Testis (tissue), 3 donors: Measurements from ENCODE around the gene ADAMTS8. TPM values are rescaled to one million over a fixed set of nuclear protein-coding genes. Genes with fewer than 3 reads are reported as not detected.

Experiments used
- DNase-seq: peaks from one replicate; pipeline ENCODE4 v3.0.0-alpha.2; 2019
- H3K27ac ChIP-seq, 2 donors: fragments of 200-600 bp; sonication (generic); one replicate each; pipeline ENCODE4 v1.5.1; 2019
- H3K27me3 ChIP-seq: fragments of 200-600 bp; sonication (generic); one replicate; pipeline ENCODE4 v1.5.1; 2019
- H3K36me3 ChIP-seq: fragments of 200-600 bp; sonication (generic); one replicate; pipeline ENCODE4 v1.5.1; 2017; ENCODE audit warnings: low read depth; ENCODE audit errors: missing control alignments
- H3K4me1 ChIP-seq: fragments of 200-600 bp; sonication (generic); one replicate; pipeline ENCODE4 v1.5.1; 2019
- H3K4me3 ChIP-seq, 2 donors: fragments of 200-600 bp; sonication (generic); one replicate each; pipeline ENCODE4 v1.5.1; 2017 to 2019
- H3K9me3 ChIP-seq: fragments of 200-600 bp; sonication (generic); one replicate; pipeline ENCODE4 v1.5.1; 2017
- CTCF ChIP-seq, 3 experiments: fragments of 450-650 bp in 2 of 3; fragments of 200-600 bp in 1 of 3; sonication (generic) in 1 of 3; IDR thresholded peaks; one replicate each; pipeline ENCODE4 v1.5.1; 2016 to 2019; ENCODE audit warnings: antibody characterized with exemption in 3 of 3, mild to moderate bottlenecking in 2 of 3, moderate library complexity in 1 of 3
- POLR2A ChIP-seq: fragments of 450-650 bp; IDR thresholded peaks from one replicate; pipeline ENCODE4 v1.6.1; 2017; ENCODE audit warnings: antibody characterized with exemption, mild to moderate bottlenecking, moderate library complexity
- WGBS, 2 donors: methylation state at CpG; one replicate each; pipeline ENCODE4 v1.1.5; 2018; 5-methylcytosine and 5-hydroxymethylcytosine counted together
- intact Hi-C: fragments of 100-400 bp; cut with DNase I; formaldehyde crosslinking; loops from one replicate; pipeline ENCODE4 v1.15.1; 2023; ENCODE audit warnings: low total_unique reads
- polyA plus RNA-seq: library from polyadenylated mRNA; stranded (reverse); fragments of 350-450 nt; fragmentation: Illumina TruSeq; extraction: RNeasy Lipid Tissue Mini Kit (QIAGEN cat#74804); gene quantifications from one replicate; pipeline ENCODE4 v1.2.3, GENCODE V29; 2014; ENCODE audit warnings: low read depth, low replicate concordance; ENCODE audit not compliant: insufficient read depth
- total RNA-seq, 2 donors: library from RNA; depleted of rRNA; stranded (reverse); fragments of >200 nt; gene quantifications; one replicate each; pipeline ENCODE4 v1.2.3, GENCODE V29; 2016

ADAMTS8 gene
- total and polyA plus RNA-seq, 3 donors from 2014 or later = 0.39 to 1.2 (median 0.56) TPM

- intact Hi-C loops = no loop called here
- no peak overlapping the region for H3K27ac ChIP-seq
- TF ChIP-seq CTCF (IDR thresholded peaks at IDR 0.05) = no peak
- TF ChIP-seq POLR2A = no peak
- H3K4me3 ChIP-seq = no peak overlapping the region
- H3K36me3 ChIP-seq = no peaks in the 10 kb centered on the region
- DNase-seq = no peak
- WGBS, 2 donors = 75 to 82% methylated on average over 11 of the region's 11 CpGs
- H3K4me1 ChIP-seq = no peaks in the 10 kb centered on the region
- no peaks in the 10 kb centered on the region for H3K9me3 ChIP-seq
- no peaks in the 10 kb centered on the region for H3K27me3 ChIP-seq
Measured at GRCh38 chr11:130388607-130389205, 39.7 kb downstream of the ADAMTS8 start.

GRCh38 chr11:130386056-130386455 is 42.4 kb downstream of the ADAMTS8 start:
- no peak for DNase-seq
- H3K27ac ChIP-seq = no peak overlapping the region
- H3K4me1 ChIP-seq = no peaks in the 10 kb centered on the region
- H3K4me3 ChIP-seq = no peak overlapping the region
- intact Hi-C loops = no loop called here
- TF ChIP-seq POLR2A = no peak
- no peak for TF ChIP-seq CTCF (IDR thresholded peaks at IDR 0.05)
- 97 to 98% methylated on average over 3 of the region's 3 CpGs for WGBS, 2 donors
- no peaks in the 10 kb centered on the region for H3K36me3 ChIP-seq
- H3K27me3 ChIP-seq = no peaks in the 10 kb centered on the region
- H3K9me3 ChIP-seq = no peaks in the 10 kb centered on the region

- no peak for DNase-seq
- 65 to 70% methylated on average over 10 of the region's 10 CpGs for WGBS, 2 donors
- Histone ChIP-seq H3K27ac (no peak overlapping the region), H3K27me3 (no peaks in the 10 kb centered on the region), H3K36me3 (no peaks in the 10 kb centered on the region), H3K4me3 (no peak overlapping the region), H3K9me3 (no peaks in the 10 kb centered on the region), H3K4me1 (no peaks in the 10 kb centered on the region)
- intact Hi-C loops = no loop called here
- no peak for TF ChIP-seq POLR2A
Measured at GRCh38 chr11:130383344-130384211, 44.8 kb downstream of the ADAMTS8 start.

GRCh38 chr11:130381317-130381716 is 47.1 kb downstream of the ADAMTS8 start:
- DNase-seq = no peak
- intact Hi-C loops = no loop called here
- Histone ChIP-seq H3K27me3 (no peaks in the 10 kb centered on the region), H3K9me3 (no peaks in the 10 kb centered on the region), H3K27ac (no peak overlapping the region), H3K4me3 (no peak overlapping the region), H3K36me3 (no peaks in the 10 kb centered on the region), H3K4me1 (no peaks in the 10 kb centered on the region)
- TF ChIP-seq POLR2A (no peak), CTCF (IDR thresholded peaks at IDR 0.05) (no peak)
- WGBS, 2 donors = 82% methylated on average over 7 of the region's 7 CpGs

GRCh38 chr11:130380778-130381177 is 47.6 kb downstream of the ADAMTS8 start:
- no peak overlapping the region for H3K4me3 ChIP-seq
- H3K36me3 ChIP-seq = no peaks in the 10 kb centered on the region
- 92 to 93% methylated on average over 3 to 5 of the region's 5 CpGs for WGBS, 2 donors
- H3K9me3 ChIP-seq = no peaks in the 10 kb centered on the region
- H3K4me1 ChIP-seq = no peaks in the 10 kb centered on the region
- H3K27me3 ChIP-seq = no peaks in the 10 kb centered on the region
- no peak for DNase-seq
- TF ChIP-seq POLR2A = no peak
- TF ChIP-seq CTCF (IDR thresholded peaks at IDR 0.05) = no peak
- intact Hi-C loops = no loop called here
- no peak overlapping the region for H3K27ac ChIP-seq
